GM12892 (cell line): ENCODE data around the gene TREML4.

Source experiments
- POLR2A ChIP-seq: IDR thresholded peaks from 2 replicates; pipeline ENCODE4 v1.6.1; 2011; ENCODE audit warnings: low read depth, low read length, control low read depth
- POLR2AphosphoS5 ChIP-seq: IDR thresholded peaks from 2 replicates; pipeline ENCODE4 v1.6.1; 2011; ENCODE audit warnings: low read depth, low read length, control low read depth
- TAF1 ChIP-seq: IDR thresholded peaks from 2 replicates; pipeline ENCODE4 v1.6.1; 2011; ENCODE audit warnings: low read depth, mild to moderate bottlenecking, control low read depth, low read length, borderline replicate concordance

- TF ChIP-seq POLR2A (no peak), POLR2AphosphoS5 (no peak), TAF1 (no peak)
These were observed 43.4 kb upstream of the TREML4 start for GRCh38 chr6:41184761-41185160.
